Hypothalamus (tissue), 51 donors: ENCODE measurements around the gene BBLN.

Source experiments
- DNase-seq, 51 donors: peaks; one replicate each; lab custom pipeline; 2025; lab: John Stamatoyannopoulos, UW

Gene BBLN

DNA sequence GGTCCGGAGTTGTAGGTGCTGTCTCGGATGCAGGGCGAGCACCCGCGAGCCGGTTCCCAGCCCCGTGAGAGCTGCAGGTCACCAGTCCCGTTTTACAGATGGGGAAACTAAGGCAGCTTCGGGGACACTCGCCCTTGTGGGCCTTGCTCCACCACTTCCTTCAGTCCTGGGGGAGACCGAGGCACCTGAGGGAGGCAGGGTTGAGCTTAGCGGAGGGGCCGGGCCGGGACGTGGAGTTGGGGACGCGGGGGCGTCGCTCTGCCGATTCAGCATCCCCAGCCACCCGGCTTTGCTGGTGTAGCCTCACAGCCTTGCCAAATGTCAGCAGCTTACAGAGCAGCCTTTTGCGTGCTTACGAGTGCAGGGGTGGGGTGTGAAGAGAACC is 530 bp downstream of the BBLN start:
- DNase-seq: peak in 2 of 51 donors; percentile 14 to 36

GRCh38 chr9:128161215-128161902 is 1.3 kb downstream of the BBLN start:
- DNase-seq: no peak

DNA sequence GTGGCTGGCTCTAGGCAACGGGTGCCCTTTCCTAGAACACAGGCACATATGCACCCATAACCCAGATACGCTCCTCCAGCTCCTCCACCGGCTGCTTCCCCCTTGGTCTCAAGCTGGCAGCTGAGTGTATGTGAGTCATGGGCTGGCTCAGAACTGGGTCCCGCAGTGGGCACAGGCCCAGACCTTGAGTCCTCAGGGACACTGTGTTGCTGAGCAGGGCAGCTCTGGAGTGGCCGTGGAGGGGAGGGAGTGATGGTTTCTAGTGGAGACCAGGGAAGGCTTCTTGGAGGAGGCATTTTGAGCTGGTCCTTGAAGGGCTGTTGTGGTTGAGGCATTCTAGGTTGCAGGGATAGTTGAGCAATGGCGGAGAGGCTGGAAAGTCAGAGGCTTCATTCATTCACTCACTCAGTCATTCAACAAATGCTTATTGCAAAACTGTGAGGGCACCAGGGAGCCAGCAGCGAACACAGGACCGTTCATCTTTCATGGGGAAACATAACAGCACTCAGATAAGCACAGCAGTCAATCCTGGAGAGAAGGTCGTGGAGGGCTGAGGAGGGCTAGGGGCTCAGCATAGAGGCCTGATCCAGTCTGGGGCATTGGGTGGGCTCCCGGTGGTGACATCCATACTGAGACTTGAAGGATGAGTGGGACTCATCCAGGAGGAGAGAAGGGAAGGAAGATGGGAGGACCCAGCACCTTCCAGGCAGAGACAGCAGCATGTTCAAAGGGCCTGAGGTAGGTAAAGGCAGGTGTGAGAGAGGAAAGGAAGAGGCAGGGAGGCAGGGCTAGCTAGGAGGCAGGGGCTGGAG is 2.4 kb downstream of the BBLN start:
- DNase-seq: peak in 14 of 51 donors; percentile 6 to 67 (median 28)

- DNase-seq: no peak
Measured at GRCh38 chr9:128163027-128163515, 3.0 kb downstream of the BBLN start.

- no peak for DNase-seq
Measured at GRCh38 chr9:128163523-128164306, 3.6 kb downstream of the BBLN start.

DNA sequence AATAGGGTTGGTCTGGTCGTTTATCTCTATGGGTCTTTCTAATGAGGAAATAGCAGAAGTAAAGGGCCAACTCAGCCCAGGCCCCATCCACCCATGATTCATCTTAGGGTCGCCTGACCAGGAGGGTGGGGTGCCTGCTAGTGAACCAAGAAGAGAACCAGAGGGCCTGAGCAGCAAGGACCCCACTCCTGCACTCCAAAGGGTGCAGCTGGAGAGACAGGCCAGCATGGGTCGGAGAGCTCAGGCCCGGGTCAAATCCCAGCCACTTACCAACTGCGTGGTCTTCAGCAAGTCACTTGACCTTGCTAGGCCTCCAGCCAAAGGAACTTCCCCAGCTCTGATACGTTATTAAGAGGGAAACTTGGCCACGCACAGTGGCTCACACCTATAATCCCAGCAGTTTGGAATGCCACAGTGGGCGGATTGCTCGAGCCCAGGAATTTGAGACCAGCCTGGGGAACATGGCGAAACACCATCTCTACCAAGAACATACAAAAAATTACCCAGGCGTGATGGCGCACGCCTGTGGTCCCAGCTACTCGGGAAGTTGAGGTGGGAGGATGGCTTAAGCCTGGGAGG is 4.3 kb downstream of the BBLN start:
- no peak for DNase-seq

GRCh38 chr9:128166169-128166568 is 6.1 kb downstream of the BBLN start:
- no peak for DNase-seq

DNA sequence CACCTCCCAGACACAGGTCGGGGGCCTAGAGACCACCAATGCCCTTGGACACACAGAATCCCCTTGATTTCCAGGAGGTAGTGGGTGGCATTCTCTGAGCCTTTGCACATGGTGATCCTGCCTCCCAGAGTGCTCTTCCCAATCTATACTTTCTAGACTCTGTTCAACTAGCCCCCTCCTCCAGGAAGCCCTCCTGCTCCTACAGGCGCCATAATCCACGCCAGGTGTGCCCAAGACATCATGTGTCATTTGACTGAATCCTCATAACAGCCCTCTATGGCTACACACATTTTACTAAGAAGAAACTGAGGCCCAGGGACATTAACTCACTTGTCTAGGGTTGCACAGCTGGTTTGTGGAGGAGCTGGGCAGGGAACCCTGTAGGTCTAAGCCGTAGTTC is 7.1 kb downstream of the BBLN start:
- DNase-seq: no peak

GRCh38 chr9:128168731-128169308 is 8.8 kb downstream of the BBLN start:
- DNase-seq: no peak

DNA sequence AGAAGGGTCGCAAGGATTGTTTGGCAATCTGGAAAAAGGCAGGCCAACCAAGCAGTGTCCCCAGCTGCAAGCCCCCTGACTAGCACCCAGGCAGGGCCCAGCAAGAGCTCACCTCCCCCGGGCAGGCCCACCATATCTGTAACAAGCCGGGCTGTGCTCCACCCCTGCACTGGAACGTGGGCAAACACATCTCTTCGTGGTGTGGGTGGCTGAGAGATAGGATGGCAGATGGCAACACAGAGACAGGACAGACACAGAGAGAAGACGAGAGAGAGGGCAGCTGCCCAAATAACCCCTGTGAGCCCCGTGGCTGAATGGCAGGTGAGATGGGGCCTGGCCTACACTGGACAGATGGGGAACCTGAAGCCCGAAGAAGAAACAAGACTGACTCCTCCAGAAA is 9.4 kb downstream of the BBLN start:
- DNase-seq: no peak

GRCh38 chr9:128169925-128170324 is 9.9 kb downstream of the BBLN start:
- DNase-seq: no peak

DNA sequence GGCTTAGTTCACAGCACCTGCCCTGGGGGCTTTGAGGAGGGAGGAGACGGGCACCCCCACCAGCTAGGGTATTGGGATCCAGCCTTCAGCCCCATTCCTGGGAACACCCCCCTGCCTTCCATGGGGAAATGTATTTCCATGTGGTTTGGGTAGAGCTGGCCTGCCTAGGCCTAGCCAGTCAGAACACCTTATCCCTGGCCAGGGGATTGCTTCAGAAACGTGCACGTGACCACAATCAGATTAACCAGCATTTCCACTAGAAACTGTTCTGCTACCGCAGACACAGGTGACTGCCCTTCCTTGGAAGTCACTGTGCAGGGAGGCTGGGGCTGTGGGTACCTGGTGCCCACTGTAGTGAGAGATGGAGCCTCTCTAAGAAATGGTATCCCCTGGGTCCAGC is 14.0 kb downstream of the BBLN start:
- DNase-seq: no peak

DNA sequence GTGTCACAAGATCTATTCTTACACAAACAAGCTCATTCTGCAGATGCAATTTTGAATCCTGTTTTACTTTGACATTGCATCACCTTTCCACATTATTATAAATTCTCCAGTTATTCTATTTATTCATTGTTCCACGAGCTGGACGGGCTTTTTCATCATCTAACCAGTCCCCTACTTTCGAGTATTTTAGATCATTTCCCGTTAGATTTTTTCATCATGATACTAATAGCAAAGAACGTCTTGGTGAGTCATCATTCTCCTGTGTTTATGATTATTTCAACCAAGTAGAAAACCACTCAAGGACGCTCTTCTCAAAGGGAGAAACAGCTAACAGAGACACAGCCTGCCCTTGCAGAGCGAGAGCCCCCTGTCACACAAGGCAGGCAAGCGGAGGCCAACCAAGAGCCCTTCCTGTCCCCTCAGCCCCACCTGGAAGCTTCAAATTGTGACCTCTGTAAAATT is 15.1 kb downstream of the BBLN start:
- no peak for DNase-seq

GRCh38 chr9:128175726-128176125 is 15.7 kb downstream of the BBLN start:
- DNase-seq: no peak

DNA sequence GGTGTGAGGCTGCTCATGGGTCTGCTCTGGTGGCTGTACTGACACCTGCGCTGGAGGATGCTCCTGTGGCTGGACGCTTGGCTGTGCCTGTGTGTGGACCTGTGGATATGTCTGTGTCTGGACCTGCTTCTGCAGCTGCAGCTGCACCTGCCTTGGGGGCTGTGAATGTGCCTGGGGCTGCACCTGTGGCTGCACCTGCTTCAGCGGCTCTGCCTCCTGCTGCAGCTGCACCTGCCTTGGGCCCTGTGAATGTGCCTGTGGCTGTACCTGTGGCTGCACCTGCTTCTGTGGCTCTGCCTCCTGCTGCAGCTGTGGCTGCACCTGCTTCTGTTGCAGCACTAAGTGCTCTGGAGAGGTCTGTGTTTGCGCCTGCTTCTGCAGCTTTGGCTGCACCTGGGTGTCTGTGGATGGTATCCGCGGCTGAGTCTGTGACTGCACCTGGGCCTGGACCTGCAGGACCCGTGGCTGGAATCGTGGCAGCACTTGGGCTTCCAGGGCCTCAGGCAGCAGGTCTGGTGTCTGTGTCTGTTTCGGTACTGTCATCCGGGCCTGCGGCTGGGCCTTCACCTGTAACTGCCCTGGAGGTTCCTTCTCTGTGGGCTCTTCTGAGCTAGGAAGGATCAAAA is 18.9 kb downstream of the BBLN start:
- no peak for DNase-seq

GRCh38 chr9:128180001-128180400 is 19.9 kb downstream of the BBLN start:
- no peak for DNase-seq

GRCh38 chr9:128180447-128180846 is 20.4 kb downstream of the BBLN start:
- DNase-seq: no peak

DNA sequence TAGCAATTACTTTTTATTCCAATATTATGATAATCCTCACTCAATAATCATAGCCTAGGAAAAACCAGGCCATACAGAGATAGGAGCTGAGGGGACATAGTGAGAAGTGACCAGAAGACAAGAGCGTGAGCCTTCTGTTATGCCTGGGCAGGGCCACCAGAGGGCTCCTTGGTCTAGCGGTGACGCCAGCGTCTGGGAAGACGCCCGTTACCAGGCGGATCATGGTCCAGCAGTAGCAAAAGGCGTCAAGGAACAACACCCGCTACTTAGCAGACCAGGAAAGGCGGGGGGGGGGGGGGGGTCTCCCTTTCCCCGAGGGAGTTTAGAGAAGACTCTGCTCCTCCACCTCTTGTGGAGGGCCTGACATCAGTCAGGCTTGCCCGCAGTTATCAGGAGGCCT is 21.4 kb downstream of the BBLN start:
- DNase-seq: peak in 27 of 51 donors; percentile 5 to 81 (median 32)

DNA sequence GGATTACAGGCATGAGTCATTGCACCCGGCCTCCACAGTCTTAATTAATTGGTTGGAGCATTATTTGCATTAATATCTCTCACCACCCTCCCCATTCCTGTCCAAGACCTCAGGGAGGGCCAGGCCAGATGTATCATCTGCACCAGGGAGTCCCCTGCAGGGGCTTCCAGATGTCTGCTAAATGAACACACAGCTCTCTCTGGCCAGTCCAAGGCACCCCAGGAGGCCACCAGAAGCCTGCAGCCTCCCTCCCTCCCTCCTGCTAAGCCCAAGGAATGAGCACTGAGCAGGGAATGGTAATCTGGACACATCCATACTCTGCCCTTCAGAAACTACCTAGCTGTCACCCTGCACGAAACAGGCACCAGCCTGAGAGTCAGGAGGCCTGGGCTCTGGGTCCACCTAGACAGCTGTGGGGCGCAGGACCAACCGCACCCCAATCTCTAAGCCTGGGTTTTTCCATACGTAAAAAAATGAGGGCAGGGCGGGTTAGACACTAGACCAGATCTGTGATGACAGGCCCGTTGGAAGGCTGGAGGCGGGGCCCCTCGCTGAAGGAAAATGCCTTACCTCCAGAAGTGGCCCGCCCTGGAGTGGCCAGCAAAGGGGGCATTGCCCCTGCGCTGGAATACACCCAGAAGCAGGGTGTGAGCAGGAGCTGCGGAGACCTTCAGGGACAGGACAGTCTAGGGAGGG is 23.0 kb downstream of the BBLN start:
- DNase-seq: no peak
